OCI-LY1 (cell line): ENCODE results near the gene RRH.

Experiments used
- CTCF ChIP-seq: fragments of 200-600 bp; sonication (generic), shearing (Covaris generic); IDR thresholded peaks from 2 replicates; pipeline ENCODE4 v1.5.1; 2017; ENCODE audit warnings: mild to moderate bottlenecking, antibody characterized with exemption, low read length, moderate library complexity, mixed read lengths
- EZH2 ChIP-seq: fragments of 200-600 bp; sonication (generic), shearing (Covaris generic); IDR thresholded peaks from 2 replicates; pipeline ENCODE4 v1.8.0; 2017; ENCODE audit warnings: borderline replicate concordance, mixed run types, mild to moderate bottlenecking, antibody characterized with exemption, low read length, moderate library complexity, mixed read lengths

- TF ChIP-seq CTCF (no peak), EZH2 (no peak)
Measured at GRCh38 chr4:109787807-109788206, 40.0 kb upstream of the RRH start.
